NCI-H2227 (cell line): ENCODE results near the gene PCDH15.
"Not testable (repeated sequence)": the region's sequence is repeated elsewhere in the genome, so short reads cannot be mapped to it uniquely, and the experiment has no call there.

Source experiments
- DNase-seq: peaks from one replicate; lab custom pipeline; 2025; ENCODE audit not compliant: unreplicated experiment; lab: John Stamatoyannopoulos, UW

Gene PCDH15

DNA sequence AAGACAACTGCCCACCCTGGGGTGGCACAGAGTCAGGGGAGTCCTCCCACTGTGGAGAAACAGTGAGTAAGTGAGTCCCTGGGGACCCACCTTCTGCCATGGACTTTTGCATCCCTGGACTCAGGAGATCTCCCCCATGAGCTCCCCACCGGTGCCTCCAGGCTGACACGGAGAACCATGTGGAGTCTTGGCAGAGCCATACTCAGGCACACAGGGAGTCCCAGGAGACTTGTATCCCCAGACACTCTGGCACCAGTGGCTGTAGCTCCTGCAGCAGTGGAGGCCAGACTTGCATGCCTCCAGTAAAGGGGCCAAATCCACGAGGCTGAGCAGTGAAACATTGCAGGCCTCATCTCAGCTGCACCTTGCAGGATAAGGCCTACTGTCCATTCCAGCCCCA lies 791.4 kb downstream of the PCDH15 start:
- no peak for DNase-seq

DNA sequence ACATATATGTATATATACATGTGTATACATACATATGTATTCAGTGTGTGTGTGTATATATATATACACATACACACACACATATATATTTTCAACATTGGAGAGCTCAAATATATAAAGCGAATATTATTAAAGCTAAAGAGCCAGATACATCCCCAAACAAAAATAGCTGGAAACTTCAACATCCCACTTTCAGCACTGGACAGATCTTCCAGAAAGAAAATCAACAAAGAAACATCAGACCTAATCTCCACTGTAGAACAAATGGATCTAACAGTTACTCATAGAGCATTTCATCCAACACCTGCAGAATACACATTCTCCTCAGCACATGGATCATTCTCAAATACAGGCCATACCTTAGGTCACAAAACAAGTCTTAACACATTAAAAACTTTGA lies 799.0 kb downstream of the PCDH15 start:
- no peak for DNase-seq

DNA sequence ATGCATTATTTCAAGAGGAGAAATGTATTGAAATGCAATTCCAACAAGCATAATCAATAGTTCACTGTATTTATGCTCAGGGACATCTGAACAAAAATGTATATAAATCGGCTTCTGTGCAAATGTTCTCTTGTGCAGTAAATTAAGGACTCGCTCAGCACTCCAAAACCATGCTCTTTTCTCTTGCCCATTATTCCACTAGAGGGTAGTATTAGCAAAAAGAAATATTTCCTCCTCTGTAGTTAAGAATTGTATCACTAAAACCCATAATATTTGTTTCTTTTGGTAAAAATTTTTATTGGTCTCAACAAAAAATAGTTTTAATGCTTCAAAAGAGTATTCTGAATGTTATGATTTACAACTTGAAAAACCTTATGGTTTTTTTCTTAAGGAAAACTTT lies 803.1 kb downstream of the PCDH15 start:
- DNase-seq = no peak

DNA sequence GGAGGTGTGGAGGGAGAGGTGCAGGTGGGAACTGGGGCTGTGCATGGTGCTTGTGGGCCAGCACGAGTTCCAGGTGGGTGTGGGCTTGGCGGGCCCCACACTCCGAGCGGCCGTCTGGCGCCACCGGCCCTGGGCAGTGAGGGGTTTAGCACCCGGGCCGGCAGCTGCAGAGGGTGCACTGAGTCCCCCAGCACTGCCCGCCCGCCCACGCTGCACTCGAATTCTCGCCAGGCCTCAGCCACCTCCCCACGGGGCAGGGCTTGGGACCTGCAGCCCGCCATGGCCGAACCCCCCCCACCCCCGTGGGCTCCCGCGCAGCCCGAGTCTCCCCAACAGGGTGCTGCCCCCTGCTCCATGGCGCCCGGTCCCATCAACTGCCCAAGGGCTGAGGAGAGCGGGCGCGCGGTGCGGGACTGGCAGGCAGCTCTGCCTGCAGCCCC lies 810.2 kb downstream of the PCDH15 start:
- DNase-seq = no peak

DNA sequence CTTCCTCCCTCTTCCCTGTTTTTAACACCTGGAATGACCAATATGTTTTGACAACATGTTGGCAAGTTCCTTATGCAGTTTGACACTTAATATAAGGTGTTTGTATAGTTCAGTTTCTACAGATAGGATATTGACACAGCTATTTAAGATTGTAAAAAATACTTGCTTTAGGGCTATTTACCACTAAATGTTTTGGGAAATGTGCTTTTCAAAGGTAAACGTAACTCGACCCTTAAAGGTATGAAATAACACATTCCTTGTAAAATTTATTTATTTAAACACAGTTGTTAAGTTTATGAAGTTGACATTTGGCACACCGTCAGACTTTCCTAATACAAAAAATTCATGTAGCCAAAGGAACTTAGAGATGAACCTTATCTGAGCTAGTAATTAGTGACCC lies 817.6 kb downstream of the PCDH15 start:
- DNase-seq = no peak

DNA sequence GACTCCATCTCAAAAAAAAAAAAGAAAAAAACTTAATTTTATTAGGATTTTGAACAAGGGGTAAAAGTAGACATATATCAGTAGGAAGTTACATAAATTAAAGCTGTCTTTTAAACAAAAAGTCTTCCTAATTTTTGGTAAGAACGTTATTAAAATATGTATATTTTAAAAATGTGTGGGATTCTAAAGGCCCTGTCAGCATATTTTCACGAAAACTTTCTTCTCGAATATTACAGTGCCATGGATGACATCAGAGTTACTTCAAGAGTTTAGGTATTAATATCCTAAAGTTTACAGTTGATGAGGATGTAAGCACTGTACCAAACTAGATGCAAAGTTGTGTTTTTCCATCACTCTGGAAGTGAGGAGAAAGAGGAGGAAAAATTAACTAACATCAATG lies 820.8 kb downstream of the PCDH15 start:
- DNase-seq = no peak

DNA sequence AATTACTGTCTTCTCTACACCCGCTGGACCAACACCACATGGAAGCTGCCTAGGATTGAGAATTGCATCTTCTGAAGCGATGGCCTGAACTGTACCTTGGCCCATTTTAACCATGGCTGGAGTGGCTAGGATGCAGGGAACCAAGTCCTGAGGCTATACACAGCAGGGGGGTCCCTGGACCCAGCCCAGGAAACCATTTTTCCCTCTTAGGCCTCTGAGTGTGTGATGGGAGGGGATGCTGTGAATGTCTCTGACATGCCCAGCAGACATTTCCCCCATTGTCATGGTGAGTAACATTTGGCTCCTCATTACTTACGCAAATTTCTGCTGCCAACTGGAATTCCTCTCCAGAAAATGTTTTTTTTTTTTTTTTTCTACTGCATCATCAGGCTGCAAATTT lies 822.7 kb downstream of the PCDH15 start:
- no peak for DNase-seq

DNA sequence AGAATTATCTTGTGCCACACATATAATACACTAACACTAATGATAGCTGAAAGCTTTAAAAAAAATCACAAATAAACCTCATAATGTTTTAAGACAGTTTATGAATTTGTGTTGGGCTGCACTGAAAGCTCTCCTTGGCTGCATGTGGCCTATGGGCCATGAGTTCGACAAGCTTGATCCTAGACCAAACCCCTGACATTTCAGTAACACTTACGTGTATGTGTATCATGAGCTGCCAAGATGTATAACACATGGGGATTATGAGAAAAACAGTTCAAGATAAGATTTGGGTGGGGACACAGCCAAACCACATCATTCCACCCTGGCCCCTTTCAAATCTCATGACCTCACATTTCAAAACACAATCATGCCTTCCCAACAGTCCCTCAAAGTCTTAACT lies 823.8 kb downstream of the PCDH15 start:
- no peak for DNase-seq

DNA sequence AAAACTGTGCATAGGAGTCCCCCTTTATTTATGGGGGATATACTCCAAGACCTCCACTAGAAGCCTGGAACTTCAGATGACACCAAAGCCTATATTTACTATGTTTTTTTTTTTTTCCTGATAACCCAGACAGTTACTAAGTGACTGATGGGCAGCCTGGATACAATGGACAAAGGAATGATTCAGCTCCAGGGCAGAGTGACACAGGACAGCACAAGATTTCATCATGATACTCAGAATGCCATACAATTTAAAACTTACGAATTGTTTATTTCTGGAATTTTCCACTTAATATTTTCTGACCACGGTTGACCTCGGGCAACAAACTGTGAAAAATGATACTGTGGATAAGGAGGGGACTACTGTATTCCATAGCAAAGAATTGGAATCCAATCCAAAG lies 843.6 kb downstream of the PCDH15 start:
- DNase-seq = no peak

DNA sequence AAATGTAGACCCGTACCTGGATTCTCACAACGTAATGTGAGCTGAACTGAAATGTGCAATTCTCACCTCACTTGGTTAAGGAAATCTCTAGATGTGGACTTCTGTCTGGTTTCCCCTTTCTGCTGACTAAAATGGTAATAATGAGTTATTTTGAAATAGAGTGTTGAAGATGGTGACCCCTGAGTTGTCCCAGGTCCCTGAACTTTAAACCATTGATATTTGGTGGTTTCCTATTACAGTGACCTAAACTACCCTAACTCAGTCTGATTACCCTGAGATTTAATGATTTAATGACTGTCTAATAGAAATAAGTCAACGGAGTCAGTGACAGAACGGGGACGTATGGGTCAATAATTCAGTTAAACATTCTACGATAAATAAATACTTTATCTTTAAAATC lies 845.9 kb downstream of the PCDH15 start:
- DNase-seq = no peak

DNA sequence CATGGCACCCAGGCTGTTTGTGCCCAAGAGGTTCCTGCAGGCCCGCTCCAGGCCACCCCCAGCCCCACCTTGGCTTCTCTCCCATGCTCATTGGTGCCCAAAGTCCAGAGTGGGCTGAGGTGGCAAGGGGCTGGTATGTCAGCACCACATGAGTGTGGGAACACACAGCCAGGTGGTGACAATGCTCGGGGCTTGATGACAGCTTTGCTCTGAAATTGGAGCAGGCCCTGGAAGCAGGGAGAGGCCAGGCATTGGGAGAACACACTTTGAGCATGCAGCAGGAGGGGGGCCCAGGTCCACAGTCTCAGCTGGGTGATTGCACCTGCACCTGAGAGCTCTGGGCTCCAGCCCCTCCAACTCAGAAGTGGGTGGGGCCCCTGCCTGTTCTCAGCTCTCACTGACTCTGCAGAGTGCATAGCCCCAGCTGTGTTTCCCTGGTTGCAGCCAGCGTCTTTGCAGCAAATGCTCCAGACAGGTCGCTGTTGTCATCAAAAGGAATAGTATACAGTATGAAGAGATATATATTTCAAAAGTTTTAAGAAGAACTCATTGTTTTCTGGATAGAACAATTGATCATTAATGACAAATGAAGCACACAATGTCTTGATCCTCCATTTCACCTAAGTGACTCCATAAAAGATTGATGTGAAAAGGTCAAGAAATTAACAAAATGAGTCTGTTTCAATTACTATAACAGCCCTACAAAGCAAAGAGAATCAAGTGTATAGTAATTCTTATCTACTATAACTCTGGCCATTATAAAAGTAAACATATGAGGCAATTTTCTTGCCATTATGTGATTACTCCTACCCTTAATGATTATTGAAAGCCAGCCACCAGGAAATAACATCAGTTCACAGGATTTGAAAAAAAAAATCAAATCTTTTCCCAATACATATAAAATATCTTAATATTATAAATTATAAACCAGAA lies 848.1 kb downstream of the PCDH15 start:
- DNase-seq = no peak

DNA sequence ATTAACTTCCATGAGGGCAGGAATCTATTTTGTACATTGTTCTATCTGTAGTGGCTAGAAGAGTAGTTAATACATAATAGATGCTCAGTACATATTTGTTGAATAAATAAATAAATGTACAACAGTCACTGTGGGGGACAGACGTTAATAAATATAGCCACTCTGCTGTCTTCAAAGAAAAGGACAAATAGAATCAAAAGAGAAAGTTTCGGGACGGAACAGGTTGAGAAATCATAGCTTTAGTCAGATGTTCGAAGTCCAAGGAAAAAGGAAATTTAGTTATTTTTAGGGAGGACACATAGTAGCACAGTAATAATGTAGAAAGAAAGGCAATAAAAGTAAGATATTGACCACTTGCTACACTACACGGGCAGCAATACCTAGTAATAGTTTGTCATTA lies 861.4 kb downstream of the PCDH15 start:
- no peak for DNase-seq

DNA sequence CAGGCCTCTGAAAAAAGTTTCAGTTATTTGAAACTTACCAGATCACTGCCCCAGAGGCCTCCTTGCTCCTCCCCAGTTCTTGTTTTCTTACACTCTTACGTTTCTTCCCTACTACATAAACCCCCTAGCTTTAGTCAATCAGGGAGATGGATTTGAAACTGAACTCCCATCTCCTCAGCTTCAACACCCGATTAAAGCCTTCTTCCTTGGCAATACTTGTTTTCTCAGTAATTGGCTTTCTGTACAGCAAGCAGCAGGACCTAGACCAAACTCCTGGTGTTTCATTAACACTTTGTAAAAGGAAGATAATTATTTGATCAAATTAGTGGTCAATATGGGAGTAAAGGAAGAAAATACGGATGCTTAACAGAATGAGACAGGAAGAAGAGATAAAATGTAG lies 870.4 kb downstream of the PCDH15 start:
- no peak for DNase-seq

DNA sequence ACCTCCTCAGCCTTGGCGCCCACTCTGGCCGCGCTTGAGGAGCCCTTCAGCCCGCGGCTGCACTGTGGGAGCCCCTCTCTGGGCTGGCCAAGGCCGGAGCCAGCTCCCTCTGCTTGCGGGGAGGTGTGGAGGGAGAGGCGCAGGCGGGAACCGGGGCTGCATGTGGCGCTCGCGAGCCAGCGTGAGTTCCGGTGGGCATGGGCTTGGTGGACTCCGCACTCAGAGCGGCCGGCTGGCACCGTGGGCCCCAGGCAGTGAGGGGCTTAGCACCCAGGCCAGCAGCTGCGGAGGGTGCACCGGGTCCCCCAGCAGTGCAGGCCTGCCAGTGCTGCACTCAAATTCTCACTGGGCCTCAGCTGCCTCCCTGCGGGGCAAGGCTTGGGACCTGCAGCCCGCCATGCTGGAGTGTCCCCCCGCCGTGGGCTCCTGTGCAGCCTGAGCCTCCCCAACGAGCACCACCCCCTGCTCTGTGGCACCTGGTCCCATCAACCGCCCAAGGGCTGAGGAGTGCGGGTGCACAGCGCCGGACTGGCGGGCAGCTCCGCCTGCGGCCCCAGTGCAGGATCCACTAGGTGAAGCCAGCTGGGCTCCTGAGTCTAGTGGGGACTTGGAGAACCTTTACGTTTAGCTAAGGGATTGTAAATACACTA lies 876.9 kb downstream of the PCDH15 start:
- not testable (repeated sequence) for DNase-seq

DNA sequence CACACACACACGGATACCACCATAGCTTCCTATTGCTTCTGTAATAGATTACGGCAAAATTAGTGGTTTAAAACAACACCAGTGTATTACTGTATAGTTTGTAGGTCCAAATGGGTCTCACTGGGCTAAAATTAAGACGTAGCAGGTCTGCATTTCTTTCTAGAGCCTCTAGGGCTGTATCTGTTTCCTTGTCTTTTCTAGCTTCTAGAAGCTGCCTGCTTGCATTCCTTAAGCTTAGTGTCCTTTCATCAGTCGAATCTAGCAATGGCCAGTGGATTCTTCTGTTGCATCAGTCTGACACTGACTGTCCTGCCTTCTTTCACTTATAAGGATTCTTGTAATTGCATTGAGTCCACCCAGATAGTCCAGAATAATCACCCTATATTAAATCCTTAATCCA lies 882.3 kb downstream of the PCDH15 start:
- no peak for DNase-seq

DNA sequence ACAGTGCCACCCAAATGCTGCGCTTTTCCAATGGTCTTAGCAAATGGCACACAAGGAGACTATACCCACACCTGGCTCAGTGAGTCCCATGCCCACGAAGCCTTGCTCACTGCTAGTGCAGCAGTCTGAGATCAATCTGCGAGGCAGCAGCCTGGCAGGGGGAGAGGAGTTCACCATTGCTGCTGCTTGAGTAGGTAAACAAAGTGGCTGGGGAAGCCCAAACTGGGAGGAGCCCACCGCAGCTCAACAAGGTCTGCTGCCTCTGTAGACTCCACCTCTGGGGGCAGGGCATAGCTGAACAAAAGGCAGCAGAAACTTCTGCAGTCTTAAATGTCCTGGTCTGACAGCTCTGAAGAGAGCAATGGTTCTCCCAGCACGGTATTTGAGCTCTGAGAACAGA lies 891.2 kb downstream of the PCDH15 start:
- no peak for DNase-seq

DNA sequence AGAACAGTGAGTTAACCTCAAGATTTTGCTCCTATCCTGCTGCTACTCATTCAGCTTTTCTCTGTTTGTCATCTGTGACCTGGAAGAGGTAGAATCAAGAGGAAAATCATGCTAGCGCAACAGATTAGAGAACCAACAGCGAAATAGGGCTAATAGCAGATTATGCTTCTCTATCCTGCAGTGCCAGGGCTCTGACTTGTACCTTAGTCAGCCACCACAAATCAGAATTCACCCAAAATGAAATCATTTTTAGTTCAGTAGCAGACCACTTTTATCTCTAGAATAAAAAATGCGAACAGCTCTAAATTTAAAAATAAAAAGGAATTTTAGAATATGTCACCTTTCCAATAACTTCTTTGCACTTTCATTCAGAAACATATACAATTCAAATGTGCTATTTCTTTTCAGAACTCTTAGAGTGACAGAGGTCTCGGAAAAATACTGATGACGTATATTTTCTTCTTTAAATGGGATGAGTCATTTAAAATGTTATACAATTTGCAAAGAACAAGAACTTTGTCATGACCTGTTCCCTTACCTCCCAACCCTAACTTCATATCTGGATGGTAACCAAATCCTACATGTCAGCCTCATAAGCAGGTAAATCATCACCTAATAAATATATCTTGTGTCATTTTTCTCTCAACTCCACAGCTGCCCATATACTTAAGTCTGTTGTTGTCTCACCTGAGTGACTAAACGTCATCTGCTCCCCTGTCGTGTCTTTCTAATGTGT lies 896.4 kb downstream of the PCDH15 start:
- DNase-seq = no peak

DNA sequence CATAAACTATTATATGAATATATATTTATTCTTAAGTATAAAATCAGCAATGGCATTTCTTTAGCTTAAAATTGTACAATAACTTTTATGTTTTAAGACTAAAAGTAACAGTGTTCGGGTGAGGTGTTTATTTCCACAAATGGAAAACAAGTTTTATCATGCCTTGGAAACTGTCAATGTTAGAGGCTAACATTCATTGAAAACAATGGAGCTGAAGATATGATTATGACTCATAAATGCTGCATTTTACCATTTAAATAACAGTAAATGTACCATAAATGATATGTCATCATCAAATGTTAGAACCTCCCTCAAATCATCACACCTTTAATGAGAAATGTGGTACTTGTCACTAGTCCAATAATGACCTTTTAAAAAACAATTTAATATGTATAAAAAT lies 897.3 kb downstream of the PCDH15 start:
- DNase-seq = no peak

DNA sequence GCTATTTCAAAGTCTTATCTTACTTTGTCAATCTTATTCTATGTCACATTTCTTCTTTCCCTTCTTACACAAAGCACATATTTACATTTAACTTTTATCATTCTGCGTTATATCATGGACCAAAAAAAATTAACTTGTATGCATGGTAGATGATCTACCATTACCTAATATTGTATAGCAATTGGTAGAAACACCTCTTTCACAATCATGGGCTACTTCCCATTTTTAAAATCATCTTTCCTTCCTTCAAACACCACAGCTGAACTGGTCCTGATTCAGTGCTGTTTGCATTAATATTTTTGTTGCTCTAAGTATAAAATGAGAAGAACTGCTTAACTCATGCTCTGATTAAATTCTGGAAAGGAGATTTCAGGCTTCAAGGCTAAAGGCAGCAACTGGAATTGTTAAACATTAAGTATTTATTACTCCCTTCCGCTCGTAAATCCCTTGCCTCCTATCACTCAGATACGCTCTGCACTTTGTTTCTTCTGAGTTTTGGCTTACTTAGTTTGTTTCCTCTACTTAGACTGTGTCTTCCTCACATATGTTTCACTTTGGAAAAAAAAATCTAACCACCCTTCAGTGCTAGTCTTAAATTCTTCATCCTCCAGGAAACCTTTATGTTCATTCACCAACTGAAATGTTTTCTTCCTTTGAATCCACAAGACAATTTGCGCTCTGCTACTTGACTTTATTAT lies 901.4 kb downstream of the PCDH15 start:
- DNase-seq = no peak

DNA sequence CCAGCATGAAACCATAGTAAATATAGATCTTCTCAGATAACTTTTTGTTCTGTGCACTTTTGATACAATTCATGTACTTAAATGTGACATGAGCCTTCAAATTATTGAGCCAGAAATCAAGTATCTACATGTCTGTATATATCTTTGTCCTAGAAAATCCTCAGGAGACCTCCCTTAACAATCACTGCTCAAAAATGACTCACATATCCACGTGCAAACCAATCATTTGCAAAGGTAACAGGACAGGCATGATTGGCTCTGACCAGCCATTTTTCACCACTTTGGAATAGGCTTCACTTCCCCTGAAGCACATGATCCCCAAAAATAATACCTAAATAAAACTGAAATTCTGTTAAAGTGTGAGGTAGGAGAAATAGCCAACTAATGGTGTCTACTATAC lies 902.5 kb downstream of the PCDH15 start:
- DNase-seq = no peak

DNA sequence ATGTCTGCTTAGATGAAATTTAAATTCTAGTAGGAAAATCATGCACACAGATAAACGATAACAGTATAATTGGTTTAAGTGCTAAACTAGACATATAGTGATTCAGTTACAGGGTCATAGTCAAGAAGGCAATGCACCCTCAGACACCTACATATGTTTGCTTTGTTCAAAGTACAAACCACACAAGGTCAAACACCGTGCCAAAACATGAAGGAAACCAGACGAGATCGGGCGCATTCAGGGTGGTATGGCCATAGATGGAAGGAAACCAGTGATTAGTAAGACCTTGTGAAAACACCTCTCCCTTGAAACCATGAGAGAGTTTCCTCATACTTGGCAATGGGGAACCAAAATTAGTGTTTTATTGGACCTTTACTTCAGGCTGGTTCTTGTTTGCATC lies 906.9 kb downstream of the PCDH15 start:
- no peak for DNase-seq
